ENCODE results near the gene KCNA5.

Gene KCNA5

DNA sequence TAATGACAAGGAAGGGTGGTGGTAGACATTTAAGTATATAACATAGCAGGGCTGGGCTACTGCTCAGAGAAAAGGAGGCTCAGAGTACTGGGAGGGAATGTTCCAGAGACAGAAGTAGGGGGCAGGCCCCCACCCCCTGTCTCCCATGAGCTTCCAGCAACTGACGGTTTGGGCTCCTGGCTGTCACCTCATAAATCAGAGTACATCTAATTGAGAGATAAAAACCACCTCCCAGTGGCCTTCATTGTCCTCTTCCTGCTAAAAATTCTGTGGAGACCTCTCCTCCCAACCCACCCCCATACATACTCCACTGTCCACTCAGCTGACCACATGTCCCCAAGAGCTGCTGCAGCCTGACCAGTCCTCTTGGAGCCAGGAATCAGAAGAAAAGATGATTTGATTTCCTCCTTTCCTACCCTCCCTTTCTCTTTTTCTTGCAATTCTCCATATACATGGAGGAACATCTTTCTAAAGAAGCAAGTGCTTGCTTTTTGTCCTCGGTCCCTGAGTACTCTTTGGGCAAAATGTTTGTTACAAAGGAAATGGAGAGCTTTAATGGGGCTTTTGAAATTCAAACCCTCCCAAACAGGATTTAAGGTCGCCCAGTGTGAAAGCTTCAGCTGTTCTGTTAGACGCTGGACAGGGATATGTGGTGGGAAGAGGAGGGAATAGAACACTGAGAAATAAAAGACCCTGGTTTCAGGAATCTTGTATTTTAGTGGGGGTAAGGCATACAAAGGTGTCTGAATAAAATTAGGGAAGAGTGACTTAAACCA lies 16.4 kb upstream of the KCNA5 start:
- no peak for DNase-seq

DNA sequence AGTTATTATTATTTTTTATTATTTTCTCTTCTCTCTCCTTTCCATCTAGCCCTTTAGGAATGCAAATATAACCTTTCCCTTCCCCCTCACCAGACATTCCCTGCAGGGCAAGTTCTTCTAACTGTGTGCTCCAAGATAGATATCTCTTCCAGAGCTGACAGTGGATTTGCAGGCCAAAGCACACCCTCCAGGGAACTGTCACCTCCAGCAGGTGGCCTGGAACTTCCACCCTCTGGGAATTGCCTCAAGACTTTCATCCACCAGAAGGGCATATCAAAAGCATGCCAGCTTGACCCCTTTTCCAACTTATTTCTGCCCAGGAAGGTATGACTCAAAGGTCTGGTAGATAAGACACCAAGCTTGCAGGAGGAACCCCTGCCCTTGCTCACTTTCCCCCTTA lies 13.6 kb upstream of the KCNA5 start:
- no peak for DNase-seq

DNA sequence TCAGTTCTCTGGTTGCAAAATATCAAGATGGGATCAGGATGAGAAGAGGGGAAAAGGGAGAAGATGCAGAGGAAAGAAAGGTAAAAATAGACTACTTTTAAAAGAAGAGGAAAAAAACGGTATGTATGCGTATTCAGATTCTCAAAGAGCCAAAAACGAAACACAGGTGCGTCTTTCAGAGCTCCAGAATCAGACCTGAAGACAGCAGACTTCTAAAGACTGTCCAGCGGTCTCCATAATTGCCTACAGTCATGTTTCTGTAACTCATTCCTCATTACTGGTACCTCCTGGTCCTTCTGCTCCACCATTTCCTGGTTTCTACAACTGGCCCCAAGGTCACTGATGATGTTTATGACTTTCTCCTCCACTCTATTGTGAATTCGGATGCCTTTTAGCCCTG lies 12.4 kb upstream of the KCNA5 start:
- DNase-seq: no peak

DNA sequence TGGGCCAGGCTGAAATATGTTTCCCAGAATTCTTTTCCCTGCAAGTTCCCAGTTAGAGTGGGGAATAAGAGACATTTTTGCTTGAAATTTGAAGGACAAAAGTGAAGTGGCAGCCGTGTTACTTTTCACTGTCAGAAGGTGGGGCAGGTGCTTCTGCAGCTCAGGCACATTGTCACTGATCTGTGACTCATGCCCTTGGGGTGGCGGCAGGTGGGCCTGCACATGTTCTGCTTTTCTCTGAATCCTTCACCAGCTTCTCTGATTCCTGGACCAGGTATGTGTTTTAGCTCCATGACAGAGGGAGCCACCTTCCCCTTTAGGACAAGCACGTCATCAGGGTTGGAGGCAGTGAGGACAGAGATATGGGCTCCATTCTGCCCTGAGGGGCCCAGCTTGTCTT lies 11.7 kb upstream of the KCNA5 start:
- no peak for DNase-seq

DNA sequence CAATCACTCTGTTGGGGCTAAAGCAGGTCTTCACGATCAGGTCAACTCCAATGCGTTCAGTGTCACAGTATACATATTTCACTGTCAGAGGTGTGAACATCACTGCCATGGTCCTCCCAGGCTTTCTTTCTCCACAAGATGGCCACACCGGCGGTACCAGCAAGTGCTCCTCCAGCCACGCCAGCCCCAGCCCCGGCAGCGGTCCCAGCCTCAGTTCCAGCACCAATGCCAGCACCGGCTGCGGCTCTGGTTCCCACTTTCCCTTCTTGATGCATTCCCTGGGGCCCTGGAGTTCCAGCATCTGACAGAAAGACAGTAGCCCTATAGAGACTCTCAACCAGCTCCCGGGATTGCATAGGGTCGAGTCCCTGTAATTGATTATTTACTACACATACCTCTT lies 10.9 kb upstream of the KCNA5 start:
- DNase-seq: no peak

DNA sequence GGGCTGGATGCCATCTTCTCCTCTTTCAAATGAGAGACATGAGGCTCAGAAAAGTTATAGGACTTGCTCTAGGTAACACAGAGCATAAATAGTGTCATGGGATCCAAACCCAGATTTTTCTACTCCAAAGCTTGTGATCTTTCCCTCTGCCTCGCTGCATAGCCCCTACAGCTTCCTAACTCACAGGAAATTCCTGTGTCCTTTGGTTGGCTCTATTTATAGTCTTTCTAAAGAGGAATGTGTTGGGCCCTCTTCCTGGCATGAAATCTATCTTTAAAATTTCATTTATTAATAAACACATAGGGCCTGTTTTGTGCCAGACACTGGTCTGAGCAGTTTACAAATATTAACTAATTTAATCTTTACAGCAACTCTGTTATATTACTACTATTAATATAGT lies 9.8 kb upstream of the KCNA5 start:
- DNase-seq: no peak

DNA sequence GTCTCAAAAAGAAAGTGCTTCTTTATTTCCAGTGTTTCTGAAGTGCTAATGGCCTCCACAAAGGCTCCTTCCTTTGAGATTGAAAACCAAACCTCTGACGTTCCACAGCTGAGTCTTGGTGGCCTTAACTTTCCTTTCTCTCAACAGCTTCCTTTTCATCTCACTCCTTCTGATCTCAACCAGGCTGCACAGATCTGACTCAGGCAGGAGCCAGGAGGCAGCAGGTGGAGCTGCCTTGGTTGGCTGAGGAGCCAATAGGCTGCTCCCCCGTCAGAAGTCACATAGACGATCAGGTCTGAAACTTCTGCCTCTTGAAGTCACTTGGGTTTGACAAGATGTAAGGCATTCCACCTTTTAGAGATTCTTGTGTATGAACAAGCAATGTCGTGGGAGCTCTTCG lies 9.1 kb upstream of the KCNA5 start:
- DNase-seq: peak; percentile 6 to 12

DNA sequence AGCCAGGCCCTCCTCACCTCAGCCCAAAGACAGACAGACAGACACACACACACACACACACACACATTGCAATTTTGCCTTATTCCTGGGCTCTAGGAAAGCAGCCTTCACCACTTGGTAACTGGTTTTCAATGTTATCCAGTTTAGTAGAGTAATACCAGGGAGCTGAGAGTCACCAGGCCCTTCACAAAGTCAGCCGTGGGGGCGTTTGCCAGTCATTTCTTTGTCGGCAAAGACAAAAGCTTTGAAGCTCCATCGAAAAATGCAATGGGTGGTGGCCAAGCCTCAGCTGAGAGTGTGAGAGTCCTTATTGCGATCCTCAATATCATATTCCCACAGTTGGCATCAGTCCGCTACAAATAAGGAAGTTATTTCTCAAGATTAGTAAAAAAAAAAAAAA lies 8.1 kb upstream of the KCNA5 start:
- no peak for DNase-seq

DNA sequence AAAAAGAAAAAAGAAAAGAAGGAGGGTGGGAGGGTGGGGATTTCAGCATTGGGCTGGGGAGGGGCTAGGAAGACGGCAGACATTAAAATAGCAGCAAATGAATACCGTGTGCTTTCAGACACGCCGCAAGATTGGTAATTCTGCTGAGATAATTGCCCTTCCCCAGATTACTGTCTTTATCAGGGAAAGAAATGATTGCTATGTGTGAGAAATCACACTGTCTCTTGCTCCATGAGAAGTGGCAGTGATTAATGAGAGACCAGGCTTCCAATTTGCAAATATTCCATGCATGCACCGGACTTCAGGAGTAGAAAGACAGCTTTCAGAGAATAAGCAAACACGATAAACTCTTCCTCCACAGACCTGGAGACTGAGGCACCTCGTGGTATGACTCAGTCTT lies 7.6 kb upstream of the KCNA5 start:
- no peak for DNase-seq

DNA sequence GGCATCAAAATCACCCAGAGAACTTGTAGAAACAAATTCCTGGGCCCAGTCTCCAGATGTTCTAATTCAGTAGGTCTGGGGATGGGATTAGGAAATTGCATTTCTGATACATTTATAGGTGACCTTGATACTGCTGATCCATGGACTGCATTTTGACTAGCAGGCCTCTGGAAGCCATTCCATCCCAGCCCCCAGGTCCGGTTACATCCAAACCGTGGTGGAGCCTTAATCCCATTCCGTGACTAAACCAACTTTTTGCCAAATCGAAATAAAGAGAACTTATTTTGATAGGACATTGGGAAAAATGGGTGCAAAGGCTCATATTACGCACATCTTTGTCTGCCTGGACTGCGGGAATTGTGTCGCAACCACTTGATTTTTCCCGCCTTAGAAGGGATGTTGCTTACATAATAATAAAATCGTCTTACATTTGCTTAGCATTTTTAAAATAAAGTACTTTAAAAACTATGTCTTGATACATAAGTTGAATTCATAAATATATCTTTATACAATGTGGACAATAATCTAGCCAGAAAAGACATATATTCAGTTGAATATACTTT lies 5.8 kb upstream of the KCNA5 start:
- DNase-seq: no peak

DNA sequence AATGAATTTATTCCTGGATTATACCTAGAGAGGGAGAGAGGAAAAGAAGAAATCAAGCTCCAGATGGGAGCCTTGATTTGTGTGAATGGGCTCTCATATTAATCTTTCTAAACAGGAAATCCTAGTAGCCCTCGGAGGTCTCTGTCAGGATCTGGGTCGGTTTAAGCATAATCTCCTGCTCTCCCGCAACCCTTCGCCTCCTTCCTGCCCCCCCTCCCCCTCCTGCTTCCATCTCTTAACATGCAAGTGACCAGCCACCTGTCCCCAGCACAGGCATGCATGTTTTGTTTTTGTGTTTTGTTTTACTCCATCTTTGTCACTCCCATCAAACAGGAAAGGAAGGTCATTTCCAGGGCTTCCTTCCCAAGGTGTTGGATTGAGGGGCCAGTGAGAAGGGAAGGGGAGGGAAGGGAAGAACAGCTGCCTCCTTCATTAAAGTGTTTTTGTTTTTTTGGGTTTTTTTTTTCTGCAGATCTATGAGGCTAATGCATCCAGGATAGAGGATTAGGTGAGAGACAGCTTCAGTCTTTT lies 4.8 kb upstream of the KCNA5 start:
- no peak for DNase-seq

DNA sequence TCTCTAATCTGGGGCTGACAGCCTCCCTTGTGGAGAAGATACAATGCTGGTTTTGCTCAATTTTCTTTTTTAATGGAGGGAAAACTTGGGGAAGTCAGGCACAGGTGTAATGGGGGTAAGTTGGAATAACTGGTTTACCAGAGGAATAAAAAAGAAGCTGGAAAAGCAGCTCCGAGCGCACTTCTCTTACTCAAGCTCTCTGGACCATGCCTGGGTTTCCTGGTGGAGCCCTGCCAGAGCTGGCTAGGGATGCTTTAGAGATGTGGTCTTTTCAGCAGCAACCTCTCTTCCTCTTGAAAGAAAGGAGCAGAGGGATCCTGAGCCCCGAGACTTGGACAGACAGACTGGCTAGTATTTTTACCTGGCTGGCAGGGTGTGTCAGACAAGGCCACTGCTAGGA lies 3.9 kb upstream of the KCNA5 start:
- no peak for DNase-seq

DNA sequence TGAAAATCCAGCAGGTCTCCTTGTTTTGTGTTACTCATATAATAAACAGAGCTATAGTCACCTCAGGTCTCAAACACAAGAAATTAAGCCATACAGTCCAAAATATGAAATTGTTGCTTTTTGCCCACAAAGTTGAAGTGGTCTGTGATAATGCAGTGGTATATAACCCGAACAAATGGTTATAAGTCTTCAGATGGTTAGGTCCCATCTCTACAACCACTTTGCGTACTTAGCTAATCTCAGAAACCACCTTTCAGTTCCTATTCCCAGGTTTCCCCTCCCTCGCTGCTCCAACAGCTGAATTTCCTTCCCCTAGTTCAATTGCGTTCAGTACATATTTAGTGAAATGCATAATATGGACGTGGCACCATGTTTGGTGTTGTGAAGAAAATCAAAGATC lies 3.3 kb upstream of the KCNA5 start:
- DNase-seq: no peak

DNA sequence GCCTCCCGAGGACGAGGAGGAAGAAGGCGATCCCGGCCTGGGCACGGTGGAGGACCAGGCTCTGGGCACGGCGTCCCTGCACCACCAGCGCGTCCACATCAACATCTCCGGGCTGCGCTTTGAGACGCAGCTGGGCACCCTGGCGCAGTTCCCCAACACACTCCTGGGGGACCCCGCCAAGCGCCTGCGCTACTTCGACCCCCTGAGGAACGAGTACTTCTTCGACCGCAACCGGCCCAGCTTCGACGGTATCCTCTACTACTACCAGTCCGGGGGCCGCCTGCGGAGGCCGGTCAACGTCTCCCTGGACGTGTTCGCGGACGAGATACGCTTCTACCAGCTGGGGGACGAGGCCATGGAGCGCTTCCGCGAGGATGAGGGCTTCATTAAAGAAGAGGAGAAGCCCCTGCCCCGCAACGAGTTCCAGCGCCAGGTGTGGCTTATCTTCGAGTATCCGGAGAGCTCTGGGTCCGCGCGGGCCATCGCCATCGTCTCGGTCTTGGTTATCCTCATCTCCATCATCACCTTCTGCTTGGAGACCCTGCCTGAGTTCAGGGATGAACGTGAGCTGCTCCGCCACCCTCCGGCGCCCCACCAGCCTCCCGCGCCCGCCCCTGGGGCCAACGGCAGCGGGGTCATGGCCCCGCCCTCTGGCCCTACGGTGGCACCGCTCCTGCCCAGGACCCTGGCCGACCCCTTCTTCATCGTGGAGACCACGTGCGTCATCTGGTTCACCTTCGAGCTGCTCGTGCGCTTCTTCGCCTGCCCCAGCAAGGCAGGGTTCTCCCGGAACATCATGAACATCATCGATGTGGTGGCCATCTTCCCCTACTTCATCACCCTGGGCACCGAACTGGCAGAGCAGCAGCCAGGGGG lies 979 bp downstream of the KCNA5 start:
- no peak for DNase-seq

DNA sequence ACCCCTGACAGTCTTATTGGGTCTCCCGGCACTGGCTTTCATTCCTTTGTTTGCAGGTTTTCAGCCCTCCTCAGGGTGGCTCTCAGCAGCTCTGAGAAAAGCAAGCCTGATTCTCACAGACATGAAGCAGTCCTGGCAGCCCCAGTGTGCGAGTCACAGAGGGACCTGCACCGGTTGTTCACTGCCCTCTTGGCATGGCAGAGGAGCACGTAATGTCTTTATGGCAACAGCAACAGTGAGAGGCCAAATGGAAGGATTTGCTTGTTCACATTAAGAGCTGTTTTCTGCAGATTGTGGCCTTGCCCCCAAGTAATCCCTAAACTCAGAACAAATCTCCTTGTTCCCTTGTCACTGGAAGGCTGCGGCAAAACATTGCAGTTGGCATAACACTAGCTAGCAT lies 3.4 kb downstream of the KCNA5 start:
- no peak for DNase-seq

DNA sequence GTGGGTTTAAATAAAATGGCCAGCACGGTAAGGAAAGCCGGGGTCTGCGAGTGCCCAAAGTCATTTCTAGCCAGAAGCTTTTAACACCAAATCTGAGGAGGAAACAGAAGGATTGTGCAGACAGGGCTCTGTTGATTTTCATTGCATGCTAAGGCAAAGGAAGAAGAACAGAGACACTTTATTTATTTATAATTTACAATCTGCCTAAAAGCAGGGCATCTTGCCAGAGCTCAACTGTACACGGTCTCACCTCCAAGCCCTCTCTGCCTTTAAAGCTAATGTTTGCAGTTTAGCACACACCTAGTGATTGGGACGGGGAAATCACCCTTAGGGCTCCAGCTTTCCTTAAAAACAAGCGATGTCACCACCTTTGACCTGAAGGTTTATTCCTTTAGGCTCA lies 4.0 kb downstream of the KCNA5 start:
- DNase-seq: no peak

DNA sequence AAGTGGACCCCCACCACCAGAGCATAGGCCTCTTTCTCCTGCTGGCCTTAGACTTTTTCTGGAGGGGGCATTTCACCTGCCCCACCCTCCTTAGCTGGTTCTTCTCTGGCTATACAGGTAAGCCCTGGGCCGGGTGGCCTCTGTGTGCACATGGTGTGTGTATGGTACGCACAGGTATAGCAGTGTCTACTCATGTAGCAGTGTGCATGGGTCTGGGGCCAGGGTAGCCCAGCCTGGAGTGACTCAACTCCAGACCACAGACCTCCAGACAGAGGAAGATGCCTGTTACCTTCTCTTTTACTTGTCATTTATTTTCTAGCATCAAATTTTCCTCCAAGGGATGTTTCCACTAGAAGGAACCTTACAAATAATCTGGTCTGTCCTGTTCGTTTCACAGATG lies 6.9 kb downstream of the KCNA5 start:
- DNase-seq: no peak

DNA sequence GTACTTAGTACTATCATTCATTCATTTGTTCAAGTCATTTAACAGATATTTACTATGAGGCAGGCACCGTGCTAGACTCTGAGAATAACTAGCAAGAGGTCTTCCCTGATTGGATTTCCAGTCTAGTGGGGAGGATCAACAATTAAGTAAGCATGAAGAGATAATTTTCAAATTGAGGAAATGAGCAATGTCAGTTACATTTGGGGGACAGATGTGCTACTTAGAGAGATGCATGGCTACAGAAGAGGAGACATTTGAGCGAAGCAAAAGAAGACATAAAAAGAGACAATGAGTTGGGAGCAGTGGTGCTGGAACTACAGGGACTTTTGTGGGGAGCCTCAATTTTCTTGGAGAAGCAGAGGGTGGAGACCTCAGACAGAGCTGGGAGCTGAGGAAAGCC lies 7.7 kb downstream of the KCNA5 start:
- DNase-seq: no peak

DNA sequence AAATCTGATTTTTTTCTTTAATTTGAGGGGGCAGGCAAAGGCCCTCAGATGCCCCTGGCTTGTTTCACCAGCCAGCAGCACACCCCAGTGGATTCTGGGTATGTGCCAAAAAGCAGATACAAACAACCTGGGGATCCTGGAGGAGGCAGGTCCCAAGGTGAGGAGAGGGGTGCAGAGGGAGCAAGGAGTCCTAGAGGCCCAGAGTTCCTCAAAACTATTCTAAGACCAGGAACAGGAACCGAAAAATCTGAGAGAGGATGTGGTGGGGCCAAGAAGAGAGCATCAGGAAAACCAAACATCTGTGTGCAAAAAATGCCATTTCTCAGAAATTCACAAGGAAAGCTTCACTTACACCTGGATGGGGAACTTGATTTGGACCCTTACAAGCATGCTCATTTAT lies 8.2 kb downstream of the KCNA5 start:
- no peak for DNase-seq

DNA sequence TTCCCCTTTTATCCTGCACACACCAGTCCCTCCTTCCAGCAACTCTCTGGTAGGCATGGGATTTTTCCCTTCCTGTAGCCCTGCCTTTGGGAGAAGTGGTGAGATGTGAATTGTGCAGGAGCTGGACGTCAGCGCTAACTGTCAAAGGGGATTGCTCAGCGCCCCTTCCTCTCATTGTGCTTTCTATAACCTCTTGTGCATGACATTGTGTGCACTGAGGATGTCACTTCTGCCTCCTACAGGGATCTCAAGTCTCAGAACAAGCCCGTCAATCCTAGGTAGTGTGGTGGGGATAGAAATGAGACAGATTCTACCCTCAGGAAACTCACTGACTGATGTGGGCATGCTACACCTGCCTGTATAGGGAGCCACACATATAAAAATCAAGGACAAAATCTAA lies 8.7 kb downstream of the KCNA5 start:
- DNase-seq: no peak

DNA sequence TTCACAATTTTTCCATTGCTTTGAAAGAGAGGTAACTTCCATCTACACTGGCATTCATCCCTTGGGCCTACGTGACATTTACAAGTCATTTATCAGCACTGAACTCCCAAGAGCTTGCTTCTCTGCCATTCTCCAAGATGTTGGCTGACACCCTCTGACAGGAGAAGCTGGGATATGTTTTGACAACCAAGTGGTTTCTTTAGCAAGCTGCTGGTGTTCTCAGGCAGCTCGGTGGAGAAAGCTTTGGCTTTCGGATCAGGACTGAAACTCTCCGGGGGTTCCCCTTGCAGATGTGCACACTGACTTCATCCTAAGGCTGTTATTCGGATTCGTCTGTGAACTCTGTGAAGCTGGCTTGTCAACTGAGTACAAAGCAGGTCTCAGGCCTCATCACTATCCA lies 15.7 kb downstream of the KCNA5 start:
- DNase-seq: no peak

DNA sequence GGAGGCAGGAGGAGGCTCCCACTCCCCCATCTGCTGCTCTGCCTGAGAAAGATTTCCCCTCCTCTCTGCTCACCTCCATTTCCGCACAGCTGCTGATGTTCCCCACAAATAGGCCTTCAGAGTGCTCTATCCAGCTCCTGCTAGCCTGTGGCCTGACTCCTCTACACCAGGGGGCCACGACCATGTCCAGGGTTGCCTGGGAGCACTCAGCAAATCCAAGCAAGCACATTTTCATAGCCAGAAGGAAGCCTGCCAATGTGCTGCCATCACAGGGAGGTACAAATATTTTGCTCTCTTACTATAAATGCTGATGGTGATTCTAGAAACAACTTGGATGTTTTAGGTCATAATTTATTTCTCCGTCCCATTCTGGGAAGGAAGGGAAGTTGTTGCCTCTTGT lies 17.3 kb downstream of the KCNA5 start:
- DNase-seq: no peak

DNA sequence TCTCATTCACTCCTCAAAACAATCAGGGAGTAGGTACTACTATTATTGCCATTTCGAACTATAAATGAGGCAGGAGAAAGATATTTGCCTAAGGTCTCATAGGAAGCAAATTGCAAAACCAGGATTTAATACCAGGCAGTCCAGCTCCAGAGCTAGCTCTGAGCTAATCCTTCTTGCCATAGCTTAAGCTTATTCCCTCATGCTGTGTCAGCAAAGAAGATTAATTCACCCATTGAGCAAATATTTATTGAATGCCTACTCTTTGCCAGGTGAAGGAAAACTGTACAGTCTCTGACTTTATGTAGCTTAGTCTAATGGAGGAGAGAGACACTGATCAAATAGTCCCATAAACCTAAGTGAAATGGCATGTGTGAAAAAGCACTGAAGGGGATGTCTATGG lies 19.5 kb downstream of the KCNA5 start:
- no peak for DNase-seq

DNA sequence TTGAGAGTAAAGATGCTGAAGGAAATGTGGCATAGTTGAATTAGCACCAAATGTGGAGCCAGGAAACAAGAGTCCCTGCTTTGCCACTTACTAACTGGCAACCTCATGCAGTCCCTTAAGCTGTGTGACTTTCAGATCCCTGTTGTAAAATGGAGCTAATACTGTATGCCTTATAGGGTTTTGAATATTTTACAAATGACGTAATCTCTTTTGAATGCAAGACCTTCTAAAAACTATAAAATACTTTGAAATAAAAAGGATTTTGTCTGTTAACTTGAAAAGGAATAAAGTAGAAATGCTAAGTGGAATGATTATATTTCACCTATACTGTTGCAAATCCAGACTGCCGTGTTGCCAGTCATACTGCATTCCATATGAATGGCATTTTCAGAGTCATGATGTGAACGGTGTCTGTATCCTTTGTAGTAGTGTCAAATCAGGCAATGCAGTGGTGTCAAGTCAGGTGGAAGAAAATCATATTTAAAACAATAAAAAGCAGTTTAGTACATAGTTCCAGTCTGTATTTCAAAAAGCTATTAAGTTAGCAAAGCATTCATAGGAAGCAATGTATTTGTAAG lies 21.3 kb downstream of the KCNA5 start:
- DNase-seq: no peak

All from activated CD4-positive, alpha-beta T cell treated with anti-CD3 and anti-CD28 coated beads, Interleukin-2, amount 50 U/mL, for 48 hours (primary cell).